Measurements from ENCODE around the gene B3GAT2. TPM values are rescaled to one million over a fixed set of nuclear protein-coding genes. Genes with fewer than 3 reads are reported as not detected.
A peak's percentile ranks its signal among the peaks of the same experiment; 100 is the strongest.

Gene B3GAT2
- total and polyA plus RNA-seq, 2 of the 13 experiments (the other 11 are each of a cell fraction or from before 2014, with no cell fraction given): 0.01 to 0.02 TPM

DNA sequence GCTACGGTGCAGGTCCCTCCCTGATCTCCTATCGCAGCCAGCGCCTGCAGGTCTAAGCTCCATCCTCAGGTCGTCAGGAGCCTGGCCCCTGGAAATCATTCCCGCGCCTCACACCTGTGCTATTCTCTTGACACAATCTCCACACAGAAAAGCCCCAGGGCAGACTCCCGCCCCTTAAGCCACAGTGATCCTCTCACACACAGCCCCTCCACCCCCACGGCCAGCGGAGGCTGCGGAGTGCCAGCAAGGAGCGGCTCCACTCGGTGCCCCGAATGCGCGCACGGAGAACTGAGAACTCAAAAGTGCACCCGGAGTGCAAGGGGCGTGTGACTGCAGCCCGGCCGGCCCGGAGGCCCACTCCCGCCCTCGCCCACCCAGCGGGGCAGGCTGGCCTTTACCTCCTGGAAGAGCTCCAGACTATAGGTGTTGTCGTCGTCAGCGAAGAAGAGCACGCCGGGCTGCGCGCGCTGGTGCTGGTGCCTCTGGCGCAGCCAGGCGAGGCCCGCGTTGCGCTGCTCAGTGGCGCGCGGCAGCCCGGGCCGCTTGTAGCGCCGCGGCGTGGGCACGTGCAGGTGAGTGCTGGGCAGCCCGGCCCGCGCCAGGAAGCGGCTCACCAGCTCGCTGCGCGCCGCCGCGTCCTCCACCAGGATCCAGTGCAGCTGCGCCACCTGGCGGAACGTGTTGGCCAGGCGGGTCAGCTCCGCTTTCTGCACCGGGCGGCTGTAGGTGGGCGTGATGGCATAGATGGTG lies 1.2 kb downstream of the B3GAT2 start (continued):
- TF ChIP-seq ZNF678 (CRISPR knock-in tag; IDR thresholded peaks at IDR 0.05): no peak; the same call in 1 of the 2 replicates
- TF ChIP-seq EED (CRISPR knock-in tag; IDR thresholded peaks at IDR 0.05): 0 out of 2 replicates have a peak, but pooled peaks have one; percentile 40
- no peak for TF ChIP-seq RBM22 (optimal IDR thresholded peaks at IDR 0.05; ENCODE audit: low read length)
- TF ChIP-seq, protein P1, sequence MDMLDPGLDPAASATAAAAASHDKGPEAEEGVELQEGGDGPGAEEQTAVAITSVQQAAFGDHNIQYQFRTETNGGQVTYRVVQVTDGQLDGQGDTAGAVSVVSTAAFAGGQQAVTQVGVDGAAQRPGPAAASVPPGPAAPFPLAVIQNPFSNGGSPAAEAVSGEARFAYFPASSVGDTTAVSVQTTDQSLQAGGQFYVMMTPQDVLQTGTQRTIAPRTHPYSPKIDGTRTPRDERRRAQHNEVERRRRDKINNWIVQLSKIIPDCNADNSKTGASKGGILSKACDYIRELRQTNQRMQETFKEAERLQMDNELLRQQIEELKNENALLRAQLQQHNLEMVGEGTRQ (IDR thresholded peaks at IDR 0.05; ENCODE audit: low read depth, low read length): peak; percentile 27; the same call in 1 of the 2 replicates
- TF ChIP-seq, protein P1 (CRISPR knock-in tag; IDR thresholded peaks at IDR 0.05; ENCODE audit: borderline replicate concordance): no peak
- peak; percentile 89 for TF ChIP-seq IKZF4 (CRISPR knock-in tag; IDR thresholded peaks at IDR 0.05; ENCODE audit: borderline replicate concordance, low read depth, not compliant biosample characterization)
- 0 out of 2 replicates have a peak, but pooled peaks have one; percentile 36 for TF ChIP-seq HNRNPL (IDR thresholded peaks at IDR 0.05; ENCODE audit: low read depth, low read length)
- no peak for TF ChIP-seq ZNF644 (CRISPR knock-in tag; IDR thresholded peaks at IDR 0.05; ENCODE audit: low read depth)
- no peak for TF ChIP-seq NCOA1 (CRISPR knock-in tag; IDR thresholded peaks at IDR 0.05)
- TF ChIP-seq TAF1 (CRISPR knock-in tag; IDR thresholded peaks at IDR 0.05): no peak
- TF ChIP-seq SOX5 (CRISPR knock-in tag; IDR thresholded peaks at IDR 0.05; ENCODE audit: borderline replicate concordance): peak; percentile 24; the same call in 1 of the 2 replicates
- TF ChIP-seq SMYD3 (CRISPR knock-in tag; IDR thresholded peaks at IDR 0.05): no peak
- no peak for TF ChIP-seq MED8 (CRISPR knock-in tag; IDR thresholded peaks at IDR 0.05; ENCODE audit: insufficient replicate concordance)
- no peak for TF ChIP-seq ASH2L (IDR thresholded peaks at IDR 0.05; ENCODE audit: insufficient read length, low read depth, low read length)
- no peak for TF ChIP-seq ZNF850 (CRISPR knock-in tag; conservative IDR thresholded peaks at IDR 0.05)
- no peak for TF ChIP-seq ZBTB42 (CRISPR knock-in tag; IDR thresholded peaks at IDR 0.05)
- TF ChIP-seq SRY (CRISPR knock-in tag; IDR thresholded peaks at IDR 0.05): no peak
- peak; percentile 68; the same call in 1 of the 2 replicates for TF ChIP-seq TOE1 (CRISPR knock-in tag; IDR thresholded peaks at IDR 0.05)
- TF ChIP-seq, protein P2, sequence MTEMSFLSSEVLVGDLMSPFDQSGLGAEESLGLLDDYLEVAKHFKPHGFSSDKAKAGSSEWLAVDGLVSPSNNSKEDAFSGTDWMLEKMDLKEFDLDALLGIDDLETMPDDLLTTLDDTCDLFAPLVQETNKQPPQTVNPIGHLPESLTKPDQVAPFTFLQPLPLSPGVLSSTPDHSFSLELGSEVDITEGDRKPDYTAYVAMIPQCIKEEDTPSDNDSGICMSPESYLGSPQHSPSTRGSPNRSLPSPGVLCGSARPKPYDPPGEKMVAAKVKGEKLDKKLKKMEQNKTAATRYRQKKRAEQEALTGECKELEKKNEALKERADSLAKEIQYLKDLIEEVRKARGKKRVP (CRISPR knock-in tag; IDR thresholded peaks at IDR 0.05): no peak
- TF ChIP-seq NFE2 (CRISPR knock-in tag; IDR thresholded peaks at IDR 0.05): no peak
- TF ChIP-seq, protein P3, sequence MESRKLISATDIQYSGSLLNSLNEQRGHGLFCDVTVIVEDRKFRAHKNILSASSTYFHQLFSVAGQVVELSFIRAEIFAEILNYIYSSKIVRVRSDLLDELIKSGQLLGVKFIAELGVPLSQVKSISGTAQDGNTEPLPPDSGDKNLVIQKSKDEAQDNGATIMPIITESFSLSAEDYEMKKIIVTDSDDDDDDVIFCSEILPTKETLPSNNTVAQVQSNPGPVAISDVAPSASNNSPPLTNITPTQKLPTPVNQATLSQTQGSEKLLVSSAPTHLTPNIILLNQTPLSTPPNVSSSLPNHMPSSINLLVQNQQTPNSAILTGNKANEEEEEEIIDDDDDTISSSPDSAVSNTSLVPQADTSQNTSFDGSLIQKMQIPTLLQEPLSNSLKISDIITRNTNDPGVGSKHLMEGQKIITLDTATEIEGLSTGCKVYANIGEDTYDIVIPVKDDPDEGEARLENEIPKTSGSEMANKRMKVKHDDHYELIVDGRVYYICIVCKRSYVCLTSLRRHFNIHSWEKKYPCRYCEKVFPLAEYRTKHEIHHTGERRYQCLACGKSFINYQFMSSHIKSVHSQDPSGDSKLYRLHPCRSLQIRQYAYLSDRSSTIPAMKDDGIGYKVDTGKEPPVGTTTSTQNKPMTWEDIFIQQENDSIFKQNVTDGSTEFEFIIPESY (CRISPR knock-in tag; IDR thresholded peaks at IDR 0.05): no peak
- TF ChIP-seq ZNF558 (CRISPR knock-in tag; IDR thresholded peaks at IDR 0.05; ENCODE audit: borderline replicate concordance): no peak; the same call in 1 of the 2 replicates
- peak; percentile 90 for TF ChIP-seq RAD21 (CRISPR knock-in tag; IDR thresholded peaks at IDR 0.05)
- TF ChIP-seq, protein P4, sequence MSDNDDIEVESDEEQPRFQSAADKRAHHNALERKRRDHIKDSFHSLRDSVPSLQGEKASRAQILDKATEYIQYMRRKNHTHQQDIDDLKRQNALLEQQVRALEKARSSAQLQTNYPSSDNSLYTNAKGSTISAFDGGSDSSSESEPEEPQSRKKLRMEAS (IDR thresholded peaks at IDR 0.05): peak; percentile 92
- no peak for TF ChIP-seq ZEB1 (IDR thresholded peaks at IDR 0.05; ENCODE audit: insufficient replicate concordance, low read depth)
- no peak for TF ChIP-seq NR2F1 (CRISPR knock-in tag; IDR thresholded peaks at IDR 0.05)

Measured in HepG2 (cell line).